ENCODE measurements around the gene PIP4K2B.

The PIP4K2B gene

GRCh38 chr17:38748892-38749222, 50.5 kb downstream of the PIP4K2B start:
- peak overlapping the region; percentile 87 for H3K27ac ChIP-seq

DNA sequence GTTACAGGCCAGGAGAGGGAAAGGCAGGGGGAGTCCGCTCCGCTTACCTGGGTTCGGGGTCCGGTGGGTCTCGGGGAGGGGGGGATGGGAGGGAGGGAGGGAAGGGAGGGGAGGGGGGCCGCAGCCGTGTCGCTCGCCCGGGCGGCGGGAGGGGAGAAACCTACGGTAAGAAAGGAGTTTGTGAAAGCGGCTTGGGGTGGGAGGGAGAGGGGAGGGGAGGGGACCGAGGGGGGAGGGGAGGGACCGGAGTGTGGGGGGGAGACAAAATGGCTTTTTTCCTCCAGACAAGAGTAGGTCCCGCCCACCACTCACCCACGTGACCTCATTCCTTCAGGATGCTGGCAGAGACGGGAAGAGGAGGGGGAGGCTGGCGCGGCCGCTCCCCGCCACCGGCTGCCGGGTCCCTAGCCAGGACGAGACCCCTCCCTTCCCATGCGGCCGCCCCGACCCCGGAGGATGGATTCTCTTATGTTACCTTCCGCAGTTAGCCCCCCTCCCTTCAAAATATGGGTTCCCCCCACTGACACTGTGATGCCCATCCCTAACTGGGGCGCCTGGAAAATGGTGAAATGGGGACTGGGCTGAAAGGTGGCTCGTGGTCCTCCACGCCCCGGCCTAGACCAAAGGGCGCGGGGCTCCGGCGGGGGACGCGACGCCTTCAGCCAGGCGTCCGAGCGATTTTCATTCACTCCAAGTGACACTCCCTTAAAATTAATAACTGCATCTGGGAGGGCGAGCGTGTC, 51.0 kb downstream of the PIP4K2B start, which contains the start of gene PCGF2:
PCGF2 (minus strand) TSS at position 188 of the 743 bp plus-strand sequence. CDS start 7,934 bp downstream, outside the sequence.
- Histone ChIP-seq H3K27ac (peak within 1 kb of the TSS; percentile 90), H3K27me3 (ENCODE audit: insufficient read depth, low read depth, severe bottlenecking) (no peaks in the 10 kb centered on the region), H3K36me3 (peaks cover 7% of the 10 kb centered on the region), H3K4me3 (ENCODE audit: low read depth, low read length) (peak within 1 kb of the TSS; percentile 92), H3K9me3 (ENCODE audit: severe bottlenecking) (no peaks in the 10 kb centered on the region)
- DNase-seq, result peak; percentile 97
- TF ChIP-seq CTCF (IDR thresholded peaks at IDR 0.05; ENCODE audit: low read depth, low read length), result no peak

More at GRCh38 chr17:38748892-38749222, 50.5 kb downstream of the PIP4K2B start:
- Histone ChIP-seq H3K4me3 (ENCODE audit: low read depth, low read length) (peak overlapping the region; percentile 92), H3K9me3 (ENCODE audit: severe bottlenecking) (no peaks in the 10 kb centered on the region), H3K27me3 (ENCODE audit: insufficient read depth, low read depth, severe bottlenecking) (no peaks in the 10 kb centered on the region), H3K36me3 (peaks cover 12% of the 10 kb centered on the region)
- no peak for DNase-seq
- no peak for TF ChIP-seq CTCF (IDR thresholded peaks at IDR 0.05; ENCODE audit: low read depth, low read length)

- H3K4me3 ChIP-seq (ENCODE audit: low read depth, low read length), result peak overlapping the region; percentile 61
- DNase-seq, result peak; percentile 56
- H3K27me3 ChIP-seq (ENCODE audit: insufficient read depth, low read depth, severe bottlenecking), result no peaks in the 10 kb centered on the region
- peak; percentile 33 for TF ChIP-seq CTCF (IDR thresholded peaks at IDR 0.05; ENCODE audit: low read depth, low read length)
- H3K36me3 ChIP-seq, result peaks cover 10% of the 10 kb centered on the region
- H3K9me3 ChIP-seq (ENCODE audit: severe bottlenecking), result no peaks in the 10 kb centered on the region
- peak overlapping the region; percentile 90 for H3K27ac ChIP-seq
Observed at GRCh38 chr17:38747463-38748148, 51.8 kb downstream of the PIP4K2B start.

DNA sequence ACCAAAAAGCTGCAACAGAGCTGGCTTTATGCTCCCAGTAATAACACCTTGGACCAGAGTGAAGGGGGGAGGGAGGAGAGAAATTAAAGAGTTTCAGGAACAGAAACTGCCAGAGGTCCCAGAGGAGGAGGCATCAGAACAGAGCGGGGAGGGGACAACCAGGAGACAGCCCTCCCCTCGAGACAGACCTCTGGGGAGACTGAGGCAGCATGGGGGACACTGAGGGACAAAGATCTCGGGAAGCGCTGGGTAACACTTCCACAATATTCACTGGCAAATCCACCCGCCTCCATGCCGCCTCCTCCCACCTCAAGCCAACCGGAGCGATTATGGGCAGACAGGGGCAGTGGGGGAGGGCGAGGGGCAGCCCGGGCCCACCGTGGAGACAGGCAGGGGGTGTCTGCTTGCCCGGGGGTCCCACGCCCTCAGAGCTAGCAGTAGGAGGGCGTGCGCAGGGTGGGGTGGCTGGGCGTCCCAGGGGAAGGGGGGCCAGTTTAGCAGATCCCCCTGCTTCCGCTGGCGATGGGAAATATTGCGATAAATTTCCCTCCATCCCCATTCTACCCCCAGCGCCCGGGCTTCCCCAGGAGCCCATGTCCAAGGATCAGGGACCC, 52.4 kb downstream of the PIP4K2B start:
- peaks cover 12% of the 10 kb centered on the region for H3K36me3 ChIP-seq
- peak overlapping the region; percentile 61 for H3K4me3 ChIP-seq (ENCODE audit: low read depth, low read length)
- no peak for DNase-seq
- peak overlapping the region; percentile 90 for H3K27ac ChIP-seq
- H3K9me3 ChIP-seq (ENCODE audit: severe bottlenecking), result no peaks in the 10 kb centered on the region
- no peak for TF ChIP-seq CTCF (IDR thresholded peaks at IDR 0.05; ENCODE audit: low read depth, low read length)
- H3K27me3 ChIP-seq (ENCODE audit: insufficient read depth, low read depth, severe bottlenecking), result no peaks in the 10 kb centered on the region

- Histone ChIP-seq H3K36me3 (peaks cover 10% of the 10 kb centered on the region), H3K27ac (no peak overlapping the region), H3K27me3 (ENCODE audit: insufficient read depth, low read depth, severe bottlenecking) (no peaks in the 10 kb centered on the region), H3K4me3 (ENCODE audit: low read depth, low read length) (peak overlapping the region; percentile 61), H3K9me3 (ENCODE audit: severe bottlenecking) (no peaks in the 10 kb centered on the region)
- no peak for TF ChIP-seq CTCF (IDR thresholded peaks at IDR 0.05; ENCODE audit: low read depth, low read length)
- no peak for DNase-seq
Observed at GRCh38 chr17:38746004-38746848, 53.1 kb downstream of the PIP4K2B start.

Measured in WERI-Rb-1 (cell line).